SK-N-SH treated with all-trans-retinoic acid at 6 μM for 48 hours (cell line): Measurements from ENCODE around the gene ALPG.

Experiments used
- OSR1 ChIP-seq: fragments of 250-450 bp; sonication (Bioruptor Pico); IDR thresholded peaks from 2 replicates; pipeline ENCODE4 v1.8.0; 2022; ENCODE audit warnings: moderate library complexity, mild to moderate bottlenecking, inconsistent platforms
- TF ChIP-seq, protein P1 (sequence below): fragments of 250-450 bp; sonication (Bioruptor Pico); IDR thresholded peaks from 2 replicates; pipeline ENCODE4 v1.5.0; 2020; ENCODE audit warnings: mild to moderate bottlenecking, moderate library complexity
- TF ChIP-seq, protein P2 (sequence below): fragments of 250-450 bp; sonication (Bioruptor Pico); IDR thresholded peaks from 2 replicates; pipeline ENCODE4 v1.5.1; 2020; ENCODE audit warnings: low read depth, mild to moderate bottlenecking, moderate library complexity

DNA sequence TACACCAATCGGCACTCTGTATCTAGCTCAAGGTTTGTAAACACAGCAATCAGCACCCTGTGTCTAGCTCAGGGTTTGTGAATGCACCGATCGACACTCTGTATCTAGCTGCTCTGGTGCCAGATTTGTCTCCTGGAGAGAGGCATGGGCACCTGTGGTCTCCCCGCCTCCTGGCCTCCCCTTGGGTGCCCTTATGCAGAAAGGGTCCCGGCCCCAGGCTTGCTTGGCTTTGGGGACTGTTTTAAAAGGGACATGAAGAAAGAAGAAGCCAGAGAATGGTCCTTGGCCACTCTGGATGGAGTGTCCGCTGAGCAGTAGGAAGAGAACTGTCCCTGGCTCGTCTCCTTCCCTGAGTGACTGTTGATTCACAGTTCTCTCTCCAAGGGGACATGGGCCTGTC is 39.6 kb upstream of the ALPG start:
- TF ChIP-seq, protein P1, sequence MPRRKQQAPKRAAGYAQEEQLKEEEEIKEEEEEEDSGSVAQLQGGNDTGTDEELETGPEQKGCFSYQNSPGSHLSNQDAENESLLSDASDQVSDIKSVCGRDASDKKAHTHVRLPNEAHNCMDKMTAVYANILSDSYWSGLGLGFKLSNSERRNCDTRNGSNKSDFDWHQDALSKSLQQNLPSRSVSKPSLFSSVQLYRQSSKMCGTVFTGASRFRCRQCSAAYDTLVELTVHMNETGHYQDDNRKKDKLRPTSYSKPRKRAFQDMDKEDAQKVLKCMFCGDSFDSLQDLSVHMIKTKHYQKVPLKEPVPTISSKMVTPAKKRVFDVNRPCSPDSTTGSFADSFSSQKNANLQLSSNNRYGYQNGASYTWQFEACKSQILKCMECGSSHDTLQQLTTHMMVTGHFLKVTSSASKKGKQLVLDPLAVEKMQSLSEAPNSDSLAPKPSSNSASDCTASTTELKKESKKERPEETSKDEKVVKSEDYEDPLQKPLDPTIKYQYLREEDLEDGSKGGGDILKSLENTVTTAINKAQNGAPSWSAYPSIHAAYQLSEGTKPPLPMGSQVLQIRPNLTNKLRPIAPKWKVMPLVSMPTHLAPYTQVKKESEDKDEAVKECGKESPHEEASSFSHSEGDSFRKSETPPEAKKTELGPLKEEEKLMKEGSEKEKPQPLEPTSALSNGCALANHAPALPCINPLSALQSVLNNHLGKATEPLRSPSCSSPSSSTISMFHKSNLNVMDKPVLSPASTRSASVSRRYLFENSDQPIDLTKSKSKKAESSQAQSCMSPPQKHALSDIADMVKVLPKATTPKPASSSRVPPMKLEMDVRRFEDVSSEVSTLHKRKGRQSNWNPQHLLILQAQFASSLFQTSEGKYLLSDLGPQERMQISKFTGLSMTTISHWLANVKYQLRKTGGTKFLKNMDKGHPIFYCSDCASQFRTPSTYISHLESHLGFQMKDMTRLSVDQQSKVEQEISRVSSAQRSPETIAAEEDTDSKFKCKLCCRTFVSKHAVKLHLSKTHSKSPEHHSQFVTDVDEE (CRISPR knock-in tag) = no peak
- TF ChIP-seq, protein P2, sequence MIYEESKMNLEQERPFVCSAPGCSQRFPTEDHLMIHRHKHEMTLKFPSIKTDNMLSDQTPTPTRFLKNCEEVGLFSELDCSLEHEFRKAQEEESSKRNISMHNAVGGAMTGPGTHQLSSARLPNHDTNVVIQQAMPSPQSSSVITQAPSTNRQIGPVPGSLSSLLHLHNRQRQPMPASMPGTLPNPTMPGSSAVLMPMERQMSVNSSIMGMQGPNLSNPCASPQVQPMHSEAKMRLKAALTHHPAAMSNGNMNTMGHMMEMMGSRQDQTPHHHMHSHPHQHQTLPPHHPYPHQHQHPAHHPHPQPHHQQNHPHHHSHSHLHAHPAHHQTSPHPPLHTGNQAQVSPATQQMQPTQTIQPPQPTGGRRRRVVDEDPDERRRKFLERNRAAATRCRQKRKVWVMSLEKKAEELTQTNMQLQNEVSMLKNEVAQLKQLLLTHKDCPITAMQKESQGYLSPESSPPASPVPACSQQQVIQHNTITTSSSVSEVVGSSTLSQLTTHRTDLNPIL = no peak
- TF ChIP-seq OSR1 (CRISPR knock-in tag) = no peak
